Measurements from ENCODE around the gene UBE2D2. TPM values are rescaled to one million over a fixed set of nuclear protein-coding genes. Genes with fewer than 3 reads are reported as not detected.

UBE2D2 gene
- total RNA-seq, 4 donors from 2014 or later: 55.9 to 63.7 (median 58.5) TPM

GRCh38 chr5:139651043-139651834, 90.1 kb downstream of the UBE2D2 start:
- TF ChIP-seq, protein P1, sequence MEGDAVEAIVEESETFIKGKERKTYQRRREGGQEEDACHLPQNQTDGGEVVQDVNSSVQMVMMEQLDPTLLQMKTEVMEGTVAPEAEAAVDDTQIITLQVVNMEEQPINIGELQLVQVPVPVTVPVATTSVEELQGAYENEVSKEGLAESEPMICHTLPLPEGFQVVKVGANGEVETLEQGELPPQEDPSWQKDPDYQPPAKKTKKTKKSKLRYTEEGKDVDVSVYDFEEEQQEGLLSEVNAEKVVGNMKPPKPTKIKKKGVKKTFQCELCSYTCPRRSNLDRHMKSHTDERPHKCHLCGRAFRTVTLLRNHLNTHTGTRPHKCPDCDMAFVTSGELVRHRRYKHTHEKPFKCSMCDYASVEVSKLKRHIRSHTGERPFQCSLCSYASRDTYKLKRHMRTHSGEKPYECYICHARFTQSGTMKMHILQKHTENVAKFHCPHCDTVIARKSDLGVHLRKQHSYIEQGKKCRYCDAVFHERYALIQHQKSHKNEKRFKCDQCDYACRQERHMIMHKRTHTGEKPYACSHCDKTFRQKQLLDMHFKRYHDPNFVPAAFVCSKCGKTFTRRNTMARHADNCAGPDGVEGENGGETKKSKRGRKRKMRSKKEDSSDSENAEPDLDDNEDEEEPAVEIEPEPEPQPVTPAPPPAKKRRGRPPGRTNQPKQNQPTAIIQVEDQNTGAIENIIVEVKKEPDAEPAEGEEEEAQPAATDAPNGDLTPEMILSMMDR (IDR thresholded peaks at IDR 0.05; ENCODE audit: low read depth): no peak

DNA sequence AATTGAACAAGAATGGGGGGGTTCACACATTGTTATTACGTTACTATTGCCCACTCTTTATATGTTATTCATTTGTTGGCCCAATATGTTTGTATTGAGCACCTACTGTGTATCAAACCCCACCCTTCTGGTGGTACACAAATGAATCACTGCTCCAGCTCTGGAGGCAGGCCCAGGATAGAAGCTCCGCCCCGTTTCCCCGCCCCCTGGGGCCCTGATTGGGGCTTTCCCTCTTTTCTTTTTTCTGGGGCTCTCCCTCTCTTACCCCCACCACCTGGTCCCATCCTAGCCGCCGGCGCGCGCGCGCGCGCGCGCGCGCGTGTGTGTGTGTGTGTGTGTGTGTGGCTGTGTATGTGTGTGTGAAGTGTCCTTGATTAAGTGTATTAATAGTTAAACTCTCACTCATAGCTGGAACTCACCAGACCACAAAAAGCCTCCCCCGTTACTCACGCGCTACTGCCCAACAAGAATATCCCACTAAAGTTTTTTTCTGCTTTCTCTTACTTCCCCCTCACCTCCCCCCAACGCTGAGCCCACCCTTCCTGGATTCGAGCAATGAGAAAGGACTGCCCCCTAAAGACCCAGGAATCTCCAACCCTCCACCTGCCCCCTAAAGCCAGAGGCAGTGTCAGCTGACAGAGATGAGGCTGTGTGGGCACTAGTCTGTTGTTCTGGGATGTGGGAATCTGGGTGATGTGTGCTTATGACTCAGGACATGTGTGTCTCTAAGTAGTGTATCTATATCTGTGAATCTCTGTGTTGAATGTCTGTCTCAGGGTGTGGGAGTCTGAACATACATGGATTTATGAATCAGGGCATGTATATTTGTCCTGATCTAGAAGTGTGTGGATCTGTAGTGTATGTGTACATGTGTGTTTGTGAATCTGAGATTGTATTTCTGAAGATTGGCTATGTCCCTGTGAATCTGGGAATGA, 91.0 kb downstream of the UBE2D2 start:
- TF ChIP-seq, protein P1 (IDR thresholded peaks at IDR 0.05; ENCODE audit: low read depth): no peak

DNA sequence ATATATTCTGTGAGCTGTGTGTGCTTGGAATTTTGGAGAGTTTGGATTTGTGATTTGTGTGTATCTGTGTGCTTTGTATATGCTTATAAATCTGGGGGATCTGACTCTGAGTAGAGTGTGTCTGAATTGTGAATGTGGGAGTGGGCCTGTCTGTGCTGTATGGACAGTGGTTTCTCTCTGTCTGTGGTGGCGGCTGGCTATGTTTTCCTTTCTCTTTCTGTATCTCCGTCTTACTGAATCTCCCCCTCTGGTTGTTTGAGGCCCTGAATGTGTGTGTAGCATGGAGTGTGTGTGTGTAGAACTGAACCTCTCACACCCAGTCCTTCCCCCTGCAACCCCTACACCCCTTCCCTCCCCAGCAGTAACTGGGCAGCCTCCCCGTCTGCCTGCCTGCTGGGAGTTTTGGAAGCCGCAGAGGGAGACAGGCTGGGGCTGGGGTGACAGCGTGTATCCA, 91.7 kb downstream of the UBE2D2 start:
- TF ChIP-seq, protein P1 (IDR thresholded peaks at IDR 0.05; ENCODE audit: low read depth): no peak

- TF ChIP-seq, protein P1 (IDR thresholded peaks at IDR 0.05; ENCODE audit: low read depth): no peak
Observed at GRCh38 chr5:139653616-139654015, 92.5 kb downstream of the UBE2D2 start.

- TF ChIP-seq, protein P1 (IDR thresholded peaks at IDR 0.05; ENCODE audit: low read depth): no peak
Observed at GRCh38 chr5:139654464-139654863, 93.3 kb downstream of the UBE2D2 start.

- TF ChIP-seq, protein P1 (IDR thresholded peaks at IDR 0.05; ENCODE audit: low read depth): no peak
Observed at GRCh38 chr5:139654871-139655491, 93.8 kb downstream of the UBE2D2 start.

Data from subcutaneous adipose tissue (tissue), 4 donors.